NOMO-1 (cell line): ENCODE results near the gene MTARC1.

Source experiments
- DNase-seq, 2 experiments: peaks; one replicate each; lab custom pipeline; 2025; ENCODE audit not compliant: unreplicated experiment in 2 of 2; lab: John Stamatoyannopoulos, UW

MTARC1 gene

DNA sequence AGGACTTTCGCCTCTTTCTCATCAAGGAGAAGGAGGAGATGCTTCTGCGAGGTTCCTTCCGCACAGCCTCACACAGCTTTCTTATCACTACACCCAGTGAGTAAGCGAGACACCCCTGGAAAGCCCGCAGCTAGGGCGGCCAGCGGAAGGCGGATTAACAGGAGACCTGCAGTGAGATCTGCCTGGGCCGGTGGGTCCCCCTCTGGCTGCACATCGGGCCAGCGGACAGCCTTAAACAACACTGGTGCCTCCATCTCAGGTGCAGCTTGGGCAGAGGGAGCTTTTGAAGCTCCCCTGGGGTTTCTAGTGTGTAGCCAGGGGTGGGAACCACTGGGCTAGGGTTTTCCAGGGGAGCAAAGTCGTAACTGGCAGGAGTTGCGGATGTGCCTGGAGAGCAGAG, 17.5 kb upstream of the MTARC1 start:
- no peak for DNase-seq

DNA sequence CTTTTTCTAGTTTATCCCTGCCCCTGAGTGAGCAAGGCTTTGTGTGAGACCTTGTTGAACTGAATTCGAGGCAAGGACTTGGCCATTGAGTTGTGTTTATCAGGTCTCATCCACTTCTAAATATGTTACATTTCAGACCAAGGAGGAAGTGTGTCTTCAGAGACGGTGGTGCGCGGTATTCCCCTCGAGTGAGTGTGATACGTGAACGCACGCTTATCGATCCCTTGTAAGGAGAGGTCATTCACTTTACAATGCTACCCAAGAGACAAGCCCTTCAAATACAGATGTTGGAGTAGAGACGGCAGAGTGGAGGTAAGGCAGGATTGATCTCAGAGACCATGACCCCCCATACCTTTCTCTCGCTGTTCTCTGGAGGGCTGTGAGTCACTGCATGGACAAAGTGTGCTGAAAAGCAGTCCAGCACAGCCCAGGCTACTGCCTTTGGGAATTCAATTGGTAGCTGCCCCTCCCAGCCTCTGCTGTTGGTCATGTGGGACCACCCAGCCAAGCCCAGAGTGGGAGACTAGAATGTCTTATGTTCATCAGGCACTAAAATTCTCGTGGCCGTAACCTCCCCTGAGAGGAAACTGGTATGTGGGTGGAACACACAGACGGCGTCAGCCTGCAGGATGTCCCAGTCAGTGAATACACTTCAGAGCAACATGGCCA, 16.3 kb upstream of the MTARC1 start:
- DNase-seq: no peak

DNA sequence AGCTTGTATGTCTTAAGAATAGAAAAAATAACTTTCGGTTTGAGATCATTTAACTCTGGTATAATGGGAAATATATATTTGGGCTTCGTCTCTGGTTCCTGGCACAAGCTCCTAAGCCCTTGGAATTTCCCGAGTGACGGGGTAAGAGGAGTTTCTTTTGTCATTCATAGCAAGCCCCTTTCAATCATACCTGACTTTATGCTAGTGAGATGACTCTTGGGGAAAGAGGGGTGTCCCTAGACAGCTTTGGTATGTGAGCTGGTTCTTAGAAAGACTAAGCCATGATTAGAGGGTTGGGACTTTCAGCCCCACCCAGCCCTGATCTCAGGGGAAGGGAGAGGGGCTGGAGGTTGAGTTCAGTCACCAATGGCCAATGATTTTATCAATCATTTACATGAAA, 13.9 kb upstream of the MTARC1 start:
- no peak for DNase-seq

DNA sequence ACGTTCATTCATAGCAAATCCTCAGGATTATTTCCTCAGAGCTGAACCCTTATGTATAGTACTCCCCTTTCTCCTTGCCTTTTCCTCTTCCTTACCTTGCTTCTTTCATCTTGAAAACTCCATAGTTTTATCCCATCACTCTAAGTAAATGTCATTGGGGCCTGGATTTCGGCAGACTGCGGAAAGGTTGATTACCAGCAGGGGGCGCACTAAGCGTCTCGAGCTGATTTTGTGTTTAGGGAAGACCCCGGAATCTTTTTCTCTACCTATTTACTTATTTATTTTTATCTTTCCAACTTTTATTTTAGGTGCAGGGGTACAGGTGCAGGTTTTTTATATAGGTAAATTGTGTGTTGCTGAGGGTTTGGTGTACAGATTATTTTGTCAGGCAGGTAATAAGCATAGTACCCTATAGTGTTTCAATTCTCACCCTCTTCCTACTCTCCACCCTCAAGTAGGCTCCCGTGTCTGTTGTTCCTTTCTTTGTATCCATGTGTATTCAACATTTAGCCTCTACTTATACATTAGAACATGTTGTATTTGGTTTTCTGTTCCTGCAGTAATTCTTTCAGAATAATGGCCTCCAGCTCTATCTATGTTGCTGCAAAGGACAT, 11.4 kb upstream of the MTARC1 start:
- peak in 1 of 2 experiments; percentile 28 for DNase-seq

DNA sequence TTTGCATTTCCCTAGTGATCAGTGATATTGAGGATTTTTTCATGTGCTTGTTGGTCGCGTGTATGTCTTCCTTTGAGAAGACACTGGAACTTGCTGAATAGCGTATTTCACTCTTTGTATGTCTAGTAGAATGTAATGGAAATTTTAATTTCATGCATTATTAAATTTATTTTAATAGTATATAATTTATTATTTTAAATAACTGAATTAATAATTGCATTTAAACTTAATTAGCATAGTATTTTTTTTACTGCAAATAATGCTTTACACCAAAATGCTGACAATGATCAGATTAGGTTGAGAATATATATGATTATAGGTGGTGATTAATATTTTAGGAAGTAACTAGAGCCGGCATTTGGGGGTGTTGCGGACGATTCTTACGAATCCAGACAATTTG, 10.5 kb upstream of the MTARC1 start:
- no peak for DNase-seq

DNA sequence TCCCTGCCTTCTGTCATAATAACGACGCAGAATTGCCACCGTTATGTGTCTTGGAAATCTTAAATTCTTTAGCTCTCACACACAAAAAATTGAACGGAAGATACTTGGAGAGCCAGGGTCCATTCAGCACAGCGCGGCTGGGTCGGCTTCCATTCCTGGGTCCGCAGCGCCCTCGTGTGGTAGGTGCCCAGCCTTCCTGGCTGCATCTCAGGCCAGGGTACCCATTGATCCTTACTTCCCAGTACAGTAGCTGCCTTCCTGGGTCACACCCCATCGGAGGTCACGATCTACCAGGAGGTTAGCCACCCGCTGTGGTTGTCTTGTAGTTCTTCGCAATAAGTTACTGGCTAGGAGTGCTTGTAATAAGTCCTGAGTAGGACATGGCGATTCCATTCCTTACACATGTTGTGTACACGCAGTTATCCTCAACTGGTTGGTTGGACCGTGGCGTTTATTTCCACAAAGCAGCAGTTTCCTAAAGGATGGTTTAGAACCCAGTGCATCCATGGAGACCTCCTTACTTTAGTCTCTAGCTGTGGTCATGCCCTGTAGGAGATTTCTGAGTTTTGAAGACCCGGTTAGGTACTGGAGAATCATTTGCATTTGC, 9.9 kb upstream of the MTARC1 start:
- peak; percentile 23 to 35 for DNase-seq

DNA sequence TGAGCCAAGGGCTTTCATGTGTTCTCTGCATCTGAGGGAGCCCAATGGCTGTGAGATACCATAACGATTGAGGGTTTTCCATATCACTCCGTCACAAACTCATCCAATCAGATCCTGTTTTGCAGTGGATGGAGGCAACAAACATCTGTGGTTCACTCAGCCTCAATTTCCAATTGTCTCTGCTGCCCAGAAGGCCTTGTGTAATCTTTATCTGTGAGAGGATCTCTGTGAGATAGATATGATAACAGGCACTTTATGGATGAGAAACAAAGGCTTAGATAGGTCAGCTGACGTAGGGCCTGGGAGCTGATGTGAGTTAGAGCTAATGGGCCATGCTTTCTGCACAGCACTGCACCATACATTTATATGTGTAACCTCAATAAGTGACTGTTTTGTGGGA, 3.3 kb upstream of the MTARC1 start:
- DNase-seq: no peak

DNA sequence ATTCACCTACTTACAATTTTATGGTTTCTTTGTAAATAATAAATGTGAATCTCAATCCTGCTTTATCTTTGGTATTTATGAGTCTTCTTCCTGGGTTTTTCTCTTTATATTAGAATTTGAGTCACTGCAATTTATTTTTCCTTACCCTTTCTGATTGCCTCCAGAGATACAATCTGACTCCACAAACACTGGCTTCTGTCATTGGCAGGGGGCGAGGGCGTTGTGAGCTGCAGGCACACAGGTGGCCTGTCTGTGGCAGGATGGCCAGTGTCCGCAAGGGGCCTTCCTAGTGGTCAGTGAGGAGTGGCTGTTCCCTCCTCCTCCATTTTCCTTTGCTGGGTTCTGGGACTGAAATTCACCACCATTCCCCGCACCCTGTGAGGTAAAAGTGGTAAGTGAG, 2.0 kb upstream of the MTARC1 start:
- DNase-seq: no peak

DNA sequence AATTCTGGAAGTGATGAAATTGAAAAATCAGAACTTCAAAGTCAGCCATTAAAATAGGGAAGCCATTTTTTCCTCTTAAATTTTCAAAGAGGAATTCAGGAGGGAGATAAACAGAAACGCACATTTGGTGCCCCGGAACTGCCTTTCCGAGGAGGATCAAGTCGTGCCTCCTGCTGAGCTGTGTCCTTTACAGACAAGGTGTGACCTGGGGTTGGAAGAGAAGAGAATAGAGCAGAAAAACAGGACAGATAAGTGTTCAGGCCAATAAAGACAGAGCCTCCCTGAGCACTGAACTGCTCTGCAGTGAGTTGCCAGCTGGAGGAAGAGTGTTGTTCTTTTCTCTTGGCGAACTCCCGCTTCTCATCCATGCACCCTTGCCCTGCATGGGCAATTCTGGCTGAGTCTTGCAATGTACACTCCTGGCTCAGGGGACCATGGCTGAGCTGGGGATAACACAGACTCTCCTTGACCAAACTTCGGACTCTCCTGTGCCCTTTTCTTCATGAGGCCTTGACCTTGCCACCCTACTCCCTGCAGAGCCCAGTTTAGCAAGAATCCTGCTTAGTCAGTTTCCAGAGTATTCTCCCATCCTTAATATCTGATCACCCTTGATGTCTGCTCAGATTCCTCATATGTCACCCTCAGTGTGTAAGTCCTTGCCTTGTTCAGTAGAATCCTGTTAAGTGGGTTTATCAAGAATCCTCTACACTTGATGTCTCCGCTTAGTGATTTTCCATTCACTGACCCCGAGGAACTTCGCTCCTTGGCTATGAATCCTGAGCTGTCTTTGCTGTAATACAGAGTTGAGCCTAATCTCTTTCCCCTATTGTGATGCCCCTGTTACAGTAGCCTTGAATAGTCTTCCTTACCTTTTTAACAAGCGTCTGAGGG, 1.3 kb upstream of the MTARC1 start:
- DNase-seq: no peak

DNA sequence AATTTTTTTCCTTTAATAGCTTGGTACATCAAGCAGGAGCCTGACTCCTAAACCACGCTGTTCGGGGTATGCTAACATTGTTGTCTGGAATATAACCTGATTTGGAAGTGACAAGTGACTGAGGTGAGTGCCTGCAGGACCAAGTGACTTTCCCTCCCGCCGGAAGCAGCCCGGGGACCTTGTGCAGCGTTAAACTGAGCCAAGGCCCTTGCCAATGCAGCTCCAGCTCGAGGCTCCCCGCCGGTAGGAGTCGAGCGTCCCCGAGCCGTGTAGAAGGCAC, 716 bp upstream of the MTARC1 start:
- no peak for DNase-seq

DNA sequence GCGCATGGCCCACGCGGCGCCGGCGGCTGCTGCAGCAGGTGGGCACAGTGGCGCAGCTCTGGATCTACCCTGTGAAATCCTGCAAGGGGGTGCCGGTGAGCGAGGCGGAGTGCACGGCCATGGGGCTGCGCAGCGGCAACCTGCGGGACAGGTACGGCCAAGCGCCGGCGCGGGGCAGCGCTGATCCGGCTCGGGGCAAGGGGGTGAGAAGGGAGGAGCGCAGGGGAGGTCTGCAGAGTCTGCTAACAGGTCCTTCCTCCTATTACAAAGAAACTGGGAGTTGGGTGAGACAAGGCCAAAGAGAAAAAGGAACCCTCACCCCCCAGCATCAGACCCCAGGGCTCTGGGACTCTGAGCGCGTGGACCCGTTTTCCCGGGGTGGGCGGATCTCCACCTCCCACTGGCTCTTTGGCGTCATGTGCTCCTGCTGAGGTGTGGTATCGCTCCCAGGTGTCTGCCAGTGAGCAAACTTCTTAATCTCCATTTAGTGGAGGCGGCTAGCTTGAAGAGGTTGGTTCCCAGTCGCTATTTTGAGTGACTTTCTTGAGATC, 431 bp downstream of the MTARC1 start:
- DNase-seq: peak; percentile 22 to 31

DNA sequence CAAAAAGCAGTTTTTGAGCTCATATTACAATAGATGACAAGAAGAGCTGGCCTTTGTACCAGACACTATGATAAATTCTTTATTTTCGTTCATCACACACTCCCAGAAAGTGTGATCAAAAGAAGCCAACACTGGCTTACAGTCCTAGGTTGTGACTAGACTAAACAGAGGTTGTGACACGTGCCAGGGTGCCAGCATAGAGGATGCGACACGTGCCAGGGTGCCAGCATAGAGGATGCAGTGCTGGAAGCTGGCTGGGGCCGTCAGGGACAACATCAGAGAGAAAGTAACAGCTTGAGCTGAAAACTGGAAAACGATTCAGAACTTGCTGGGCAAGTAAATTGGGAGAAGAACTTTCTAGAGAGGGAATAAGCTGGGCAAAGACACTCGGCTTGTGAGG, 2.2 kb downstream of the MTARC1 start:
- DNase-seq: no peak

DNA sequence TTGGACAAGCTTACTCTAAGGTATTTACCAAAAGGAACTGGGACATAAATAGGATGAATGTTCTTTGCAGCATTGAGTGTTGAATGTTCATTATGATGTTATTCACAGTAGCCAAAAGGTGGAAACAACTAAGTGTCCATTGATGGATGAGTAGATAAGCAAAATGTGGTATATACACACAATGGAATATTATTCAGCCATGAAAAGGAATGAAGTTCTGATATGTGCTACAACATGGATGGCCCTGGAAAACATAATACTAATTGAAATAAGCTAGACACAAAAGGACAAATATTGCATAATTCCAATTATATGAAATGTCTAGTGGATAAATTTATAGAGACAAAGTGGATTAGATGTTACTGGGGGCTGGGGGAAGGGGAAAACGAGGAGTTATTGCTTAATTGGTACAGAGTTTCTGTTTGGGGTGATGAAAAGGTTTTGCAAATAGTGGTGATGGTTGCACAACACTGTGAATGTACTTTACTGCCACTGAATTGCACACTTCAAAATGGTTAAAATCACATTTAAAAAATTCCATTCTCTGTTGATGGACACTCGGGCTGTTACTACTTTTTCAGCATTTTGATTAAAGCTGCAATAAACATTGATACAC, 2.9 kb downstream of the MTARC1 start:
- DNase-seq: peak; percentile 57 to 79

DNA sequence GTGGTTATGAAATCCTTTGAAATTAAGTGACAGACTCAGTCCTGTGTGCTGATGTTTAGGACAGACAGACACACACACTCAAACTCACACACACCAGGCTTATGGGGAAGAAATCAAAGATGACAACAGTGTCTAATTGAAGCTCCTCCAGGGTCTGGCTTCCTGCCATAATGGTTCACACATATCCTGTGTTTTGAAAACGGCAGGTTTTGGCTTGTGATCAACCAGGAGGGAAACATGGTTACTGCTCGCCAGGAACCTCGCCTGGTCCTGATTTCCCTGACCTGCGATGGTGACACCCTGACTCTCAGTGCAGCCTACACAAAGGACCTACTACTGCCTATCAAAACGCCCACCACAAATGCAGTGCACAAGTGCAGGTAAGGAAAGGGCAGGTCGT, 4.6 kb downstream of the MTARC1 start:
- DNase-seq: peak in 1 of 2 experiments; percentile 14

DNA sequence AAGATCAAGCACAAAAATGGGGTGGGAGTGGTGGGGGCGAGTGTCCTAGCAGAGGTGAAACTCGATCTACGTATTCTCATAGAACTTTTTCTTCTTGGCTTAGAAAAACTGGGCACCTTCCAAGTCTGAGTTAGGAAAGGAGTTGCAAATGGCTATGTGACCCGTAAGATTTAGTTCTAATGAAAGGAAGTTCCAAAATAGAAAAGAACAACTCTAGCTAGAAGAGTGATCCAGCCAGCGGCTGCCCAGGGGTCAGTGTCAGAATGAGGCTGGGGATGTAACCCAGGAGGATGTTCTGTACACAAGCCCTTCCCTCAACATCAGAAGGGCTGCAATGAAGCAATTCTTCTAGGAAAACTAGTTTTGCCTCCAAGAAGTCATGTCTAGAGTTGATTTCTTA, 5.2 kb downstream of the MTARC1 start:
- no peak for DNase-seq

DNA sequence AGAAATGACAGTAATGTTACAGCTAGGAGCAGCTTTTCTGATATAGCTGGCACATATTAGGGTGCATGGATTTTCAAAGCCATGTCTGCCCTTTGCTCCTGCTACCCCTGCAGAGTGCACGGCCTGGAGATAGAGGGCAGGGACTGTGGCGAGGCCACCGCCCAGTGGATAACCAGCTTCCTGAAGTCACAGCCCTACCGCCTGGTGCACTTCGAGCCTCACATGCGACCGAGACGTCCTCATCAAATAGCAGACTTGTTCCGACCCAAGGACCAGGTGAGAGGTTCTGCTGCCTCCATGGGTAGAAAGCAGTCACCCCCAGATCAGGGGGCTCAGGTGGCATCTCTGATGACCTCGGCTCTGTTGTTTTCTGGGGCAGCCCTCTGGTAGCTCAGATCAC, 9.8 kb downstream of the MTARC1 start:
- DNase-seq: no peak

DNA sequence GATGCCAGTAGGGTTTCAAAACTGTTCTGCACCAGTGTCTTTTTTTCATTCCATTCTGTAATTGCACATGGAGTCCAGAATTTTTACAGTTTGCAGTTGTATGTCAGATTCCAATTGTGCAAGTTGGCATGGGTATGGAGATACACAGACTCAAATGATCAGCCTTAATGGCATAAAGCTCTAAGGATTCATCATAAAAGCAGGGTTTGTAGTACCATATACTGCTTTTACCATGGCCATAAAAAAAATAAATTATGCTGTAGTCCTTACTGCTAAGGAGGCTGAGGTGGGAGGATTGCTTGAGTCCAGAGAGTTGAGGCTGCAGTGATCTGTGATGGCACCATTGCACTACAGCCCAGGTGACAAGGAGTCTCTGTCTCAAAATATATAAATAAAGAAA, 10.3 kb downstream of the MTARC1 start:
- DNase-seq: no peak

DNA sequence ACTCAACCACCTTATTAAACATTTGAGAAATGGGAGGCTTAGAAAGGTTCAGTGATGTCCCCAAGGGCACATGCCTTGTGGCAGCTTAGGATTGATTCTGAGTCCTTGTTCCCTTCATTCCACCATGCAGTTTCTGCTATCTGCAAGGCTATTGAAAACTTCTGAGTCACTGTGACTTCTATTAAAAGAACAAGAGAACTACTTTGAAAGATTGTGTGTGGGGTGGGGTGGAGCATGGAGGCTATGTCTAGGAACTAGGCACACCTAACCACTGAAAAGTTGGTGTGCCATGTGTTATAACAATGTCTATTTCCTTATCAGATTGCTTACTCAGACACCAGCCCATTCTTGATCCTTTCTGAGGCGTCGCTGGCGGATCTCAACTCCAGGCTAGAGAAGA, 10.8 kb downstream of the MTARC1 start:
- DNase-seq: no peak

DNA sequence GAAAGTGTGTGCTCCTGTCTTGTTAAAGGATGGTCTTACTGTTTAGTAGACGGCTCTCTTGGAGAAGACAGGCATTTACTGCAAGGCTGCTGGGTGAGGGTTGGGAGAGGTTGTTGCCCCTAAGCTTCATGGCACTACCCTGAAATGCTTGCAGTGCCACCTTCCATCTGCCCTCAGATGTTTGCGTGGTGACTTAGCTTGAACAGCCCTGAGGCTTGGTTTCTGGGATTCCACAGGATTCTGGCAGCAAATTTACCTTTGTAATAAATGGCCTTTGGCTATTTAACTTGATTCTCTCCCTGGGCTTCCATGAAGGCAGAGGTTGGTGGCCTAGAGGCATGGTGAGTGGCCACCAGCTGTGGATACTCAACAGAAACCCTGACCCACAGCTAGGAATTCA, 11.6 kb downstream of the MTARC1 start:
- no peak for DNase-seq

DNA sequence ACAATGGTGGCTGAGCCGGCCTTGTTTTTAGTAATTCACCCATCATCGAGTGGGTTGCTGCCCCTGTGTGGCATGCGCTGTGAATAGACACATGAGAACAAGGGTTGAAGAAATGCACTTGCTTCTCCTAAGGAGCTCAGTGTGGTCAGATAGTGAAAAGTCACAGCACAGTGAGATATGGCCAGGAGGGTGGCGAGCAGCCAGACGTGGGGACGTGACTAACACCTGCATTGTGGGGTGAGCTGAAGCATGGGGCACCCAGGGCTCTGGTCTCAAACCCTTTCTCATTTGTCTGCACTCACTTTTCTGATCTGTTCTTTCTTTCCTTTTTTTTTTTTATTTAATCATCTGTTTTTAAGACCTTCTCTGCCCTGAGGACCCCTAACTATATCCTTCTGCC, 13.5 kb downstream of the MTARC1 start:
- no peak for DNase-seq
